Activated T-helper 17 cell treated with anti-CD3 and anti-CD28 coated beads, Interleukin-2, amount 50 U/mL, for 72 hours (primary cell): ENCODE results near the gene HELZ. TPM values are rescaled to one million over a fixed set of nuclear protein-coding genes. Genes with fewer than 3 reads are reported as not detected.
A peak's percentile ranks its signal among the peaks of the same experiment; 100 is the strongest.
"Not testable (repeated sequence)": the region's sequence is repeated elsewhere in the genome, so short reads cannot be mapped to it uniquely, and the experiment has no call there.

Source experiments
- ATAC-seq: fragments of 150-1000 bp; cut with Tn5 transposase; replicated peaks from 2 replicates; pipeline ENCODE4 v1.10.0; 2021; ENCODE audit warnings: mild to moderate bottlenecking, moderate library complexity
- H3K27ac Mint-ChIP-seq: one replicate; pipeline ENCODE4 v1.8.0; 2022; ENCODE audit warnings: mixed read lengths
- H3K27me3 Mint-ChIP-seq: one replicate; pipeline ENCODE4 v1.8.0; 2022; ENCODE audit warnings: mixed read lengths
- H3K36me3 Mint-ChIP-seq: one replicate; pipeline ENCODE4 v1.8.0; 2022; ENCODE audit warnings: low read depth, mild to moderate bottlenecking, mixed read lengths
- H3K4me1 Mint-ChIP-seq: one replicate; pipeline ENCODE4 v1.8.0; 2022; ENCODE audit warnings: mixed read lengths
- H3K4me3 Mint-ChIP-seq: one replicate; pipeline ENCODE4 v1.8.0; 2022; ENCODE audit warnings: mild to moderate bottlenecking, mixed read lengths
- H3K9me3 Mint-ChIP-seq: one replicate; pipeline ENCODE4 v1.8.0; 2022; ENCODE audit warnings: mixed read lengths
- total RNA-seq, 2 donors: library from RNA; stranded (reverse); gene quantifications; one replicate each; pipeline ENCODE4 v1.2.3, GENCODE V29; 2022

Gene HELZ
- total RNA-seq, 2 donors from 2014 or later: 81.9 to 117 TPM

DNA sequence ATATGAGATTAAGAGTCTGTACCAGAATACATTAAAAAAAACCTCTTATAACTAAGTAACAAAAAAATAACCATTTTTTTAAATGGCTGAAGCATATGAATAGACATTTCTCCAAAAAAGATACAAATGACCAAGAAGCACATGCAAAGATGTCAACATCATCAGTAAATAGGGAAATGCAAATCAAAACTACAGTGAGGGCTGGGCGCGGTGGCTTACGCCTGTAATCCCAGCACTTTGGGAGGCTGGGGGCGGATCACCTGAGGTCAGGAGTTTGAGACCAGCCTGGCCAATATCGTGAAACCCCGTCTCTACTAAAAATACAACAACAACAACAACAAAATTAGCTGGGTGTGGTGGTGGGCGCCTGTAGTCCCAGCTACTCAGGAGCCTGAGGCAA, 140.4 kb downstream of the HELZ start:
- H3K4me3 Mint-ChIP-seq, H3K9me3 Mint-ChIP-seq, H3K27me3 Mint-ChIP-seq, H3K4me1 Mint-ChIP-seq, ATAC-seq, H3K27ac Mint-ChIP-seq: not testable (repeated sequence)
- H3K36me3 Mint-ChIP-seq: peaks cover 96% of the 10 kb centered on the region

- Mint-ChIP-seq H3K27ac (no peak overlapping the region), H3K4me1 (peaks cover 21% of the 10 kb centered on the region), H3K4me3 (no peak overlapping the region), H3K9me3 (no peaks in the 10 kb centered on the region), H3K36me3 (peaks cover 87% of the 10 kb centered on the region), H3K27me3 (no peaks in the 10 kb centered on the region)
- ATAC-seq: no peak
Observed at GRCh38 chr17:67098006-67098405, 147.0 kb downstream of the HELZ start.

DNA sequence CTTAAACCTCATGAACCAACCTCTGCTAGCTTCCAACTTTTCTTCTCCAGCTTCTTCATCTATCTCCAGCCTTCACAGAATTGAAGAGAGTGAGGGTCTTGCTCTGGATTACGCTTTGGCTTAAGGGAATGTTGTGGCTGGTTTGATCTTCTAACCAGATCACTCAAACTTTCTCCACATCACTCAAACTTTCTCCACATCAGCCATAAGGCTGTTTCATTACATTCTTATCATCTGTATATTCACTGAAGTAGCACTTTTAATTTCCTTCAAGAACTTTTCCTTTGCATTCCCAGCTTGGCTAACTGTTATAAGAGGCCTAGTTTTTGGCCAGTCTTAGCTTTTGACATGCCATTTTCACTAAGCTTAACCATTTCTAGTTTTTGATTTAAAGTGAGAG, 148.4 kb downstream of the HELZ start:
- peaks cover 21% of the 10 kb centered on the region for H3K4me1 Mint-ChIP-seq

GRCh38 chr17:67095803-67096202, 149.2 kb downstream of the HELZ start:
- peaks cover 21% of the 10 kb centered on the region for H3K4me1 Mint-ChIP-seq
- no peaks in the 10 kb centered on the region for H3K27me3 Mint-ChIP-seq
- no peak overlapping the region for H3K27ac Mint-ChIP-seq
- H3K4me3 Mint-ChIP-seq: no peak overlapping the region
- H3K36me3 Mint-ChIP-seq: peaks cover 79% of the 10 kb centered on the region
- no peak for ATAC-seq
- no peaks in the 10 kb centered on the region for H3K9me3 Mint-ChIP-seq

More for the DNA sequence above, 148.4 kb downstream of the HELZ start:
- Mint-ChIP-seq H3K27ac (peak overlapping the region; percentile 14), H3K27me3 (no peaks in the 10 kb centered on the region), H3K36me3 (peaks cover 86% of the 10 kb centered on the region), H3K4me3 (no peak overlapping the region), H3K9me3 (no peaks in the 10 kb centered on the region)
- ATAC-seq: no peak

DNA sequence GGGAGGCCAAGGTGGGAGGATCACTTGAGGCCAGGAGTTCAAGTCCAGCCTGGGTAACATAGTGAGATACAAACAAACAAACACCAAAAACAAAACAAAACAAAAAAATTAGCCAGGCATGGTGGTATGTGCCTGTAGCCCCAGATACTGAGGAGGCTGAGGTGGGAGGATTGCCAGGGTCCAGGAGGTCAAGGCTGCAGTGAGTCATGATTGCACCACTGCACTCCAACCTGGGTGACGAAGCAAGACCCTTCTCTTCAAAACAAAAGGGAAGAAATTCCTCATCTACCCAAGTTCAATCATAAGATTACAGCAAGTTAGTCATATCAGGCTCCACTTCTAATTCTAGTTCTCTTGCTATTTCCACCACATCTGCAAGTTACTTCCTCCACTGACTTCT, 149.7 kb downstream of the HELZ start:
- H3K9me3 Mint-ChIP-seq, H3K27me3 Mint-ChIP-seq, H3K27ac Mint-ChIP-seq, H3K4me3 Mint-ChIP-seq: not testable (repeated sequence)
- peaks cover 26% of the 10 kb centered on the region for H3K4me1 Mint-ChIP-seq
- H3K36me3 Mint-ChIP-seq: peaks cover 79% of the 10 kb centered on the region
- peak; percentile 53 for ATAC-seq

GRCh38 chr17:67093348-67093747, 151.6 kb downstream of the HELZ start:
- Mint-ChIP-seq H3K4me1 (peaks cover 32% of the 10 kb centered on the region), H3K27ac (no peak overlapping the region), H3K4me3 (no peak overlapping the region), H3K27me3 (no peaks in the 10 kb centered on the region), H3K9me3 (no peaks in the 10 kb centered on the region), H3K36me3 (peaks cover 82% of the 10 kb centered on the region)
- ATAC-seq: no peak

DNA sequence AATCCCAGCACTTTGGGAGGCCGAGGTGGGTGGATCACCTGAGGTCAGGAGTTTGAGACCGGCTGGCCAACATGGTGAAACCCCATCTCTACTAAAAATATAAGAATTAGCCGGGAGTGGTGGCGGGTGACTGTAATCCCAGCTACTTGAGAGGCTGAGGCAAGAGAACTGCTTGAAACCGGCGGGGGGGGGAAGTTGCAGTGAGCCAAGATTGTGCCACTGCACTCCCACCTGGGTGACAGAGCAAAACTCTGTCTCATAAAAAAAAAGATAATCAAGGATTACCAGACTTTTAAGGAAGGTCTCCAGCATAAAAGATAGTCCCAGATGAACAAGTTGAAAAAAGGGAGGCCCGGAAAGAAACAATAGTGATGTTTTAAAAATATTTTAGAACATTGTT, 152.3 kb downstream of the HELZ start:
- H3K27me3 Mint-ChIP-seq, ATAC-seq, H3K4me3 Mint-ChIP-seq, H3K27ac Mint-ChIP-seq, H3K9me3 Mint-ChIP-seq: not testable (repeated sequence)
- Mint-ChIP-seq H3K36me3 (peaks cover 83% of the 10 kb centered on the region), H3K4me1 (peaks cover 32% of the 10 kb centered on the region)

DNA sequence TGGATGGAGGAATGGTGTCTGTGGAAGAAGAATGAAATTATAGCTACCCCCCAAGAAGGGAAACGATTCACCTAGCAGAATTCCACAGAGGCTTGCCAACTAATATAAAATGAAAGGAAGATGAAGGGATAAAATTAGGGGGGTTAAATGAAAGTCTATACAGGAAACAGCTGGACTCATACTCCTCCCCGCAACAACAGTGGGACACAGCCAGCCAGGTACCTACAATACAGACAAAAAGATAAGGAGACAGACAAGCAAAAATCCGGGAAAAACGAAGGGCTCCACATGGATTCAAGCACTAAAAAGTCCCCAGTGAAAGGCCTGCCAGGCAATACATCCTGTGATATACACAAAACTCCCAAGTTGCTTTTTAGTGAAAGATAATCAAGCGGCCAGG, 152.7 kb downstream of the HELZ start:
- Mint-ChIP-seq H3K4me1 (peaks cover 32% of the 10 kb centered on the region), H3K27ac (no peak overlapping the region), H3K9me3 (no peaks in the 10 kb centered on the region), H3K36me3 (peaks cover 83% of the 10 kb centered on the region), H3K27me3 (no peaks in the 10 kb centered on the region), H3K4me3 (no peak overlapping the region)
- ATAC-seq: no peak

- H3K4me1 Mint-ChIP-seq: peaks cover 25% of the 10 kb centered on the region
- H3K9me3 Mint-ChIP-seq: no peaks in the 10 kb centered on the region
- H3K36me3 Mint-ChIP-seq: peaks cover 85% of the 10 kb centered on the region
- H3K27me3 Mint-ChIP-seq: no peaks in the 10 kb centered on the region
- no peak overlapping the region for H3K27ac Mint-ChIP-seq
- no peak overlapping the region for H3K4me3 Mint-ChIP-seq
- no peak for ATAC-seq
Observed at GRCh38 chr17:67090341-67090740, 154.7 kb downstream of the HELZ start.

GRCh38 chr17:67088639-67089038, 156.4 kb downstream of the HELZ start:
- no peak for ATAC-seq
- H3K9me3 Mint-ChIP-seq: no peaks in the 10 kb centered on the region
- H3K36me3 Mint-ChIP-seq: peaks cover 85% of the 10 kb centered on the region
- peaks cover 20% of the 10 kb centered on the region for H3K4me1 Mint-ChIP-seq
- H3K4me3 Mint-ChIP-seq: no peak overlapping the region
- H3K27ac Mint-ChIP-seq: no peak overlapping the region
- H3K27me3 Mint-ChIP-seq: no peaks in the 10 kb centered on the region

- no peak for ATAC-seq
- H3K4me3 Mint-ChIP-seq: no peak overlapping the region
- H3K27me3 Mint-ChIP-seq: no peaks in the 10 kb centered on the region
- H3K9me3 Mint-ChIP-seq: no peaks in the 10 kb centered on the region
- peaks cover 78% of the 10 kb centered on the region for H3K36me3 Mint-ChIP-seq
- H3K27ac Mint-ChIP-seq: no peak overlapping the region
- peaks cover 24% of the 10 kb centered on the region for H3K4me1 Mint-ChIP-seq
Observed at GRCh38 chr17:67085406-67085805, 159.6 kb downstream of the HELZ start.

GRCh38 chr17:67082107-67082506, 162.9 kb downstream of the HELZ start:
- peaks cover 77% of the 10 kb centered on the region for H3K36me3 Mint-ChIP-seq
- no peaks in the 10 kb centered on the region for H3K9me3 Mint-ChIP-seq
- H3K27me3 Mint-ChIP-seq: no peaks in the 10 kb centered on the region
- no peak overlapping the region for H3K4me3 Mint-ChIP-seq
- H3K4me1 Mint-ChIP-seq: peaks cover 17% of the 10 kb centered on the region
- peak overlapping the region; percentile 71 for H3K27ac Mint-ChIP-seq
- ATAC-seq: peak; percentile 32

DNA sequence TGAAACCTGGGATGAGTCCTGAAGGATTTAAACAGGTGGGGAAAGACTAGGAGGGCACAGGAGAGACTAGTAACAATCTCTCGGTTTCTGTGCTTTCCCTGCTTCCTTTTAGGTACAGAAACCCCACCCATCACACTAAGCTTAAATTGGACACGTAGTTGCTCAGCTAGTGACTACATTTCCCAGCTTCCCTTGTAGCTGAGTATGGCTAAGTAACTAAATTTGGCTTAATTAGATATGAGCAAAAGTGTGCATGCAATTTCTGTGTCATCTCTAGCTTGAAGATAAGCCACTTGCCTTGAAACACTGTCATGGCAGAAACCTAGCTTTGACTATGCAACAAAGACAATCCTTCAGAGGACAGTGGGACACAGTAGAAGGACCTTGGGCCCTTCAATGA, 164.2 kb downstream of the HELZ start:
- no peak overlapping the region for H3K27ac Mint-ChIP-seq
- H3K36me3 Mint-ChIP-seq: peaks cover 76% of the 10 kb centered on the region
- no peaks in the 10 kb centered on the region for H3K27me3 Mint-ChIP-seq
- no peaks in the 10 kb centered on the region for H3K9me3 Mint-ChIP-seq
- peaks cover 14% of the 10 kb centered on the region for H3K4me1 Mint-ChIP-seq
- H3K4me3 Mint-ChIP-seq: no peak overlapping the region
- ATAC-seq: peak; percentile 47

DNA sequence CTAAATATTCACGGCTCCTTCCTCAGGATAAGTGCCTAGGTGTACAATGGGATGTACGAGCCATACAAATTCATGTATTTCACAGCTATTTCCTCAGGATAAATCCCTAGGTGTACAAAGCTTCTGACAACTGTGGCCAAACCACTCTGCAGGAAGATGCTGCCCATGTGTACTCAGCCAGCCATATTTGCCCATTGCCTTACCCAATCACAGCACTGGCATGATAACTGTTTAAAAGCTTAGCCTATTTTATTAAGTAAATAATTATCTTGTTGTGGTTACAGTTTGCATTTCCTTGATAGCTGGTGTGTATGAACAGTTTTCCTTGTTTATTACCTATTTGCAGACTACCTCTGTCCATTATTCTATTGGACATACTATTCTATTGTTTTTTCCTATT, 165.5 kb downstream of the HELZ start:
- Mint-ChIP-seq H3K4me1 (peaks cover 11% of the 10 kb centered on the region), H3K27ac (no peak overlapping the region), H3K36me3 (peaks cover 77% of the 10 kb centered on the region), H3K4me3 (no peak overlapping the region), H3K27me3 (no peaks in the 10 kb centered on the region), H3K9me3 (no peaks in the 10 kb centered on the region)
- ATAC-seq: no peak

DNA sequence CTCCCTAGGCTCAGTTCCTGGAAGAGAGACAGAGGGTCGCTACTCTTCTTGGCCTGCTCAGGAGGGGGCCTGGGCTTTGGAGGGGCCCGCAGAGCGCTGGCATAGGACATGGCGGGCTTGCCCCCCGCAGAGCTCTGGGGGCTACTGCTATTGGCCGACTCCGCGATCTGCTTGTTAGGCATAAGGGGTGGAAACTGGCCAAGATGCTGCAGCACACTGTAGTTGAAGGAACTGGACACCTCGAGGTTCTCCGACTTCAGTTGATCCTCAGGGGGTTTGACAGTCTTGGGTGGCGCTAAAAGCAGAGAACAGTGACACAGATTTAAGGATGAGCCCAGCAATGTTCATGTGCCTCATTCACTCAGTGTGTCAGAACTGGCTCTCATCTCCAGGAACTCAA, 166.7 kb downstream of the HELZ start:
- no peak for ATAC-seq
- H3K36me3 Mint-ChIP-seq: peaks cover 79% of the 10 kb centered on the region

DNA sequence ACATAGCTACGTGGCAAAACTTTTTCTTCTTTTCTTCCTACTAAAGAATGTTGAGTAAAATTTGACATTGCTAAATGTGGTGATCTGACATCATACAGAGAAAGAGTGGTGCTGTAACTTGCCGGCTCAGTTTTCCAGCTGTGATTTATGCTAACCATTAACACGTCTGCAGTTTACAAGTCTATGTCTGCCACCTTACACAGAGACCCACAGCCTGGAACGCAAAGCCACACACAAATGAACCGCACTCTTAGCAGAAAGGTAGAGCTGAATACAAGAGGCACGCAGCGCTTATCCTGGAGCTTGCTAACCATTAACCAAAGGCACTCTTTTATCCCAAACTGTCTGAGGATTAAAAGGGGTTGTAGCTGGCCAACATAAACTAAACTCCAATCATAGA, 168.7 kb downstream of the HELZ start:
- H3K27ac Mint-ChIP-seq: no peak overlapping the region
- H3K4me1 Mint-ChIP-seq: no peaks in the 10 kb centered on the region
- H3K9me3 Mint-ChIP-seq: no peaks in the 10 kb centered on the region
- H3K27me3 Mint-ChIP-seq: no peaks in the 10 kb centered on the region
- peaks cover 81% of the 10 kb centered on the region for H3K36me3 Mint-ChIP-seq
- ATAC-seq: no peak
- H3K4me3 Mint-ChIP-seq: no peak overlapping the region

More for the DNA sequence above, 166.7 kb downstream of the HELZ start:
- no peaks in the 10 kb centered on the region for H3K9me3 Mint-ChIP-seq
- peaks cover 7% of the 10 kb centered on the region for H3K4me1 Mint-ChIP-seq
- H3K4me3 Mint-ChIP-seq: no peak overlapping the region
- no peak overlapping the region for H3K27ac Mint-ChIP-seq
- H3K27me3 Mint-ChIP-seq: no peaks in the 10 kb centered on the region
